Kidney glomerular epithelial cell (primary cell): ENCODE data around the gene CNOT6L.

ENCODE experiments used
- DNase-seq: peaks from one replicate; lab custom pipeline; 2025; lab: John Stamatoyannopoulos, UW

CNOT6L gene

DNA sequence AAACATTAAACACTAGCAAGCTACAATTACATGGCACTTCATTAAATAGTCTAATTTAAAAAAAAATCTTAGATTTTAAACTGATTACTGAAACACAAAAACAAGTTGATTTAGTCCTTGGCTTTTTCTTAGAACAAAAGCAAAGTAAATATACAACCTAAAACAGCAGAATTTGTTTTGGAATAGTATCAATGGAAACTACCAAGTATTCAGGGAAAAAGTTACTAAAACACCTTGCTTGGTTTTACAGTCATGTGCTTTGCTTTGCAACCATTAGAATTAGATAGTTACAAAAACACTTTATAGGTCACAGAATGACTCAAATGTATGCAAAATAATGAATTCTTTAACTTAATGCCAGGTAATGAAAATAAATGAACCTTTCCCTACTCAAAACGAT is 105.3 kb downstream of the CNOT6L start:
- no peak for DNase-seq

DNA sequence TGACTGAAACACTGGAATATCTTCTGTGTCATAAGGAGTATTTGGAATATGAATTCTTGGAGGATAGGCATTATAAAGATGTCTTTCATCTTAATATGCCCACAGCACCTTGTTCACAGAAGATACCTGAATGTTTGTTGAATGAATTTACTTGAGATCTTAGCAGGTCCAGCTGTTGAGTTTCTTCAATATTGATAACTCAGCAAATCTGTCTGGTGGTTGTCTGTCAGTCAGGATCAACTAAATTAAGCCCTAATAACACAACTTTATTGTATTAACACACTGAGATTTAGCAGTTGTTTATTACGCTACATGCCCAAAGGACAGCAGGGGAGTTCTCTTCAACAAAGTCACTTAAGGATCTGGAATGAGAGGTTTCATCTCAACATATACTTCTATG is 106.5 kb downstream of the CNOT6L start:
- DNase-seq = no peak

DNA sequence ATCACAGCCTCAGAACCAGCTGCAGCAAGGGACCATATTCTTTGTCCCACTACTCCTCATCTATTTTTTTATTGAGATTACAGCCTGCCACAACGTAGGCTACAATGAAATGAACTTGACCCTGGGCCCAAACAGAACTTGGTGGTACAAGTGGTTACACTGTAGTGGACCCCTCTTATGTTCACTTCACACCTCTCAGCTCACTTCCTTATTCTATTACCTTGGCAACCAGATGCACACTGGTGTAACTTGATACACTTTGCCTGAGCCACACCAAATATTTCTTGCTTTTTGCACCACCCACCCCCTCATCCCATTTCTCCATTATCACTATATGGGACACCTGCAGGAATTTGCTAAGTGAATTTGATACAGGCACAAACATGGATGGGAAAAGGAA is 107.7 kb downstream of the CNOT6L start:
- DNase-seq = no peak

DNA sequence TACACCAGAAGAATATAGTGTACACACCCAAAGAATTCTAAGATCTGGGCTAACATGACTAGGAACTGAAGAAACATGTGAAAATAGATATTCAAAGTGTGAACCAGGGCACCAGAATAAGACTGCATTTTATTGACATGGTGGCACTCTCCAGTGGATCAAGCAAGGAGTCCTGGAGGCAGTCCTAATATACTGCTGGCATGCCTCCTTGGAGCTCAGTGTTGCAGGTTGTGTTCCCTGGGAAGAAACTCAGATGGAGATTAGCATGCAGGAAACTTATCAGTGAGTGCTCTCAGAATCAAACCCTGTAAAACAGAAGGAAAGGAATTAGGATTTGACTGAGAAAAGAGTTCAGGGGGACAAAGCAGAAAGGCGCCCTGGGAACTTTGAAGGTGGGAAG is 108.5 kb downstream of the CNOT6L start:
- no peak for DNase-seq

DNA sequence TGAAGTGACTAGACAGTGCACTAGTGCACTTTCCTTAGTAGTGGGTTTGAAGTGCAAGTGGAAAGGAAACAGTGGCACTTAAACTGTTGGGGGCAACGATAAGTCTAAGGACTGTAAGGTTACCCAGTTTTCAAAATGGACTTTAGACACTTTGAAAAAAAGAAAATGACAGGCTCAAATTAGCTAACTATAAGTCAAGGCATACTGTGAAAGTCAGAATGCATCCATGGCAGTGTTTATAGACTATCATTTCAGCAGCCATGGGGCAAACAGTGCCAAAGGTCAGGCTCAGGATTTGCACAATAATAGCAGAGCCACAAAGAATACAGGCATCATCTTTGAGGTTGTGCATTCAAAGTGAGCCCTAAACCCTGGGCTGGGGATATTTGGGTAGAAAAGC is 109.1 kb downstream of the CNOT6L start:
- DNase-seq = no peak

DNA sequence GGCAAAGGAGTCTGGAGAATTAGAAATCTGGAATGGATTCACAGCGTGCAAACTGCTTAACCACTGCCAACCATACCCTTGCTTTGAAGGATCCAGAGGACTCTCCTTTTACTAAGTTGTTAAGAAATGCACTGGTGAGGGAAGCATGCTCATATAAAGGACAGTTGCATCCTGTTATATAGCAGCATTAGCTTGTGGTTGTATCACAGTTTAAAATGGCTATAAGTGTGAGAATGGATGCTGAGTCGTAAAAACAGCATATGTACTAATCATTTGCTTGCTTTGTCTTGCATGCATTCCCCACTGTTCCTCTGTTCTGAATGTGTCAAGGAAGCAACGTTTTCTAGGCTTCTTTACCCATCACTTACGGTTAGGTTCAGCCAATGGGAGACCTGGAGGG is 112.5 kb downstream of the CNOT6L start:
- DNase-seq = no peak

DNA sequence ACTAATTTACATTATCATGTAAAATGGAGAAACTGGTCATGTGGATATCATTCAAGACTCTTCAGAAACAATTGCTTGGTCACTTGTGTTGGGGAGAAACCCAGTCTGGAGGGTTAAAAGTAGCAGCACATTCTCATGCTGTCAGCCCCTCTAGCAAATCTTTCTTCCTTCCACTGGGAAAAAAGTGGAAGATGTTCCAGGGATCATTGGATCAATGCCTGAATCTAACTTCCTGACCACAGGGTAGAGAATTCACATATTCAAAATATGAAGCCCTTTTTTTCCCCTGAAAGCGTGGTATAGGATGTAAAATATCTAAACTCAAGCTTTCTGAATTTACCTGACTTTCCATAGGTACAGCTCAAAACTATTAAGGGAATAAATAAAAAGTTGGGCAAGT is 115.5 kb downstream of the CNOT6L start:
- DNase-seq = no peak

DNA sequence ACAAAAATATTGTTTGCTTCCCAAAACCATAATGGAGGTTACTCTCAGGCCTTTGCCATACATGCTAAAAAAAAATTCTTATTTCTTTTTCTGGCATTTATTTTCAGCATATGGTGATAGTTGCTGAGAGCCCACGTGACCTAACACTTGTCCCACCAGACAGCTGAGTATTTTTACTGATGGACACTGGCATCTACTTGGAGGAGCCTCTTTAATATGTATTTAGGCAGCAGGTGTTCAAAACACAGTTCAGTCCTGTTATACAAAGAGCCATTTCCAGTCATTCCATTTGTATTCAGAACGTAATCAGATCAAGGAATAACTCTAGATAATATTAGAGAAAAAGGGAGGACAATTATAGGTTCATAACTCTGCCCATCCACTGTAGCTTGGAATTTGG is 118.0 kb downstream of the CNOT6L start:
- no peak for DNase-seq

DNA sequence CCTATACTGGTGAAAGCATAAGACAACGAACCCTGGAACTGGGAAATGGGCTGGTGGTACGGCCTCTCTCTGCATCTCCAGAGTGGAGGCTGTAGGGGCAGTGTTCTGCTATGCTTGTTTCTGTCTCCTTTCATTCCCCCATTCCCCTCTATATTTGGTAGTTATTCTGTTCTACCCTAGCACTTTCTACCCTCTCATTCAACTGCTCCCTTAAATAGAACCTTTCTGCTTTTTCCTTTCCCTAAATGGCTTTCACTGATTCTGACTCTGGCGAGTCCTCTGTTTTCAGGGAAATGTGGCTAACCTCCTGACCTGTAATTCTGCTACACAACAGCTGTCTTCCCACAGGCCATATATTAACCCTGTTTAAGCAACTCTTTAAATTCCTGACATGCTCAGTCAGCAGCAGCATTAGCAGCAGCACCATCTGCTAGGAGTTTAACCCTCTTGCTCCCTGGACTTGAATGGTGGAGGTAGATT is 119.4 kb downstream of the CNOT6L start:
- peak; percentile 81 for DNase-seq

DNA sequence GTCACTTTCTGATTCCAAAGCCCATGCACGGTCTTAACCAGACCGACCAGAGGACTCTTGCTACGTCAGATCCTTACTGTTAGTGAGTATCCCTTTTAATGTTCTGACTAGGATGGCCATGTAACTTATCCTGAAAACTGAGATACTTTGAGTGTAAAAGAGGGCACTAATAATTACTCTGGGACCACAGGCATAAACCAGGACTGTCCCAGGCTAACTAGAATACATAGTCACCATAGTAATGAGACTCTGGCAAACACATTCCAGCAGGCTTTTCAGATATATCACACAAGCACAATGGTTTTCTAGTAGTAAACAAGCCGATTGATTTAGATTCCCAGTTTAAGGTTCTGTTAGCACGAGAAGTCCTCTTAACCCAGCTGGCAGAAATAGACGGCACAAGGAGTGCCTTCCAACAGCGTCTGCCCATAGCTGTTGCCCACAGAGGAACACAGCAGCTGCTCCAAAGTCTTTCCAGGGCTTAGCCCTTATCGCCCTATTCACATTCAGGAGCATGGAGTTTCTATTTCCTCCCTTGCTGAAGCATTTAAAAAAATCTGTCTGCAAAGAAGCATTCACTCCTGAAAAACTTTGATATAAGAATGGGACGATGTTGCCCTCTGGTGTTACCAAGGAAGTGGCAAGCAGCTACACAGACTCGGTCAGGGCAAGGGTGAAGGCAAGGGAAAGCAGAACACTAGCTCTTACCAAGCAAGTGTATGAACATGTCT is 121.1 kb downstream of the CNOT6L start:
- peak; percentile 71 for DNase-seq

DNA sequence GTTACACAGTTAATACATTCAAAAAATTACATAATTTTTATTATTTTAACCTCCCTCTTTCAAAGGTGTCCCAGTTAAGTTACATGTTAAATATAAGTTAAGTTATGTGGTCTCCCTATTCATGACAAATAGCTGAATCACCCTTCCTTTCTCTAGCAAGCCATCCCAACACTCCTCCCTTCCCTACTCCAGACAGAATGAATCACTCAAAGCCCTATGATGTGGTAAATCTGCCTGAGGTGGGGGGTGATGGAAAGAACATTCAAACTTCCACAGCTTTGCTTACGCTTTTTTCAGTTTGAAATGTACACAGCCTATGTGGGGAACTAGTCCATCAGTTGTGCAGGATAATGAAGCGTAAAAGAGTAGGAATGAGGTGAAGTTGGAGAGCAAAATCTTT is 123.4 kb downstream of the CNOT6L start:
- DNase-seq = peak; percentile 90

DNA sequence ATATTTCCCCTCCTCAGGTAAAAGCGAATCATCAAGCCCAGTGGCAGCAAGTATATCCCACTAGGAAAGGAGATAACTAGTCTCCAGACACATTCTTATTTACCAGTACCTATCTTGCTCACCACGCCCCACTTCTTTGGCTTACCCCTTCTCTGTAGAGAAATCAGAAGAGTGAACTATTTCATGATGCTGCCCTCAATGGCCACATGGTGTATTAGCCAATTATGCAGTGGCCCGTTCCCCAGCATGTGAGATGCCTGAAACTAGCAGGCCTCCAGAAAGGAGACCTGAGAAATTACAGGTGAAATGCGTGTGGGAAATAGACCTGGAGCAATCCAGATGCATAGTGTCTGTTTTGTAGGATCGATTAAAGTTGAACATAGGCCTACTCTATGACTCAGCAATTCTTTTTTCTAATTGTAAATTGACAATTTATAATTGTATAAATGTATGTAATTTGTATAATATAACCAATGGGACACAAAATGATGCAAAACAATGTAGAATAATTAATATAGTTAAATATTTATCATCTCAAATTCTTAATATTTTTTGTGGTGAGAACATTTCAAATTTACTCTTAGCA is 126.2 kb downstream of the CNOT6L start:
- no peak for DNase-seq

DNA sequence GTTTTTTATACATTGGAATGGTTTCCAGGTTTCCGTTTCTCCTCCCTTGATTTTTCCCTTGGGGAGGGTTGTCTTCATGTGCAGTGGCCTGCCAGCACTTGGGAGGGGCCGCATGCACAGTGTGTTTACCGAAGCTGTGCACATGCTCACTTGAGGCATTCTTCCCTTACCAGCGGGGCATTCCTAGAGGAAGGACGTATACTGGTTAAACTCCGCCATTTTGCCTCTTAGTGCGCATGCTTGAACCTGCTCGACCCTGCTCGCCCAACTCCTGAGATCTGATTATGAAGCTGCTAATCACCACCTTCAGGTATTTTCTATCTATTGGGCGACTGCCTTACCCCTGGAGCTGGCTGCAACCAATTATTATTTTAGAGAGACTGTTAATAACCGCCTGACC is 137.4 kb downstream of the CNOT6L start:
- no peak for DNase-seq

DNA sequence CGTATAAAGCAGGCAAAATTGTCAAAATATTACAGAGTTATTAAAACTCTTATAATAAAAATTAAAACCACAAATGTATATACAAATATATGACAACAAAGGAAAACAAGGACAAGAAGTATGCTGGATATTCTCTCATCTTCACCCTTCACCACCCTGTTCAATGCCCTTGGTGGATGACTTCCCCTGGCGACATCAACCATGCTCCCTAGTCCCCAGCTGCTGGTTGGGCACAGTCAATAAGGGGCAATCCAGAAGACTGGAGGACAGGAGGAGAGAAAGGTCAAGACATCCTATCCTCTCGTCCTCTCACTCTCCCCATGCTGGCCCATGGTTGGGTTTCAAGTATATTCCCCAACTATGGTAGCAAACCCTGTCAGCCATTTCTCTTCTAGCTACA is 142.3 kb downstream of the CNOT6L start:
- DNase-seq = no peak

DNA sequence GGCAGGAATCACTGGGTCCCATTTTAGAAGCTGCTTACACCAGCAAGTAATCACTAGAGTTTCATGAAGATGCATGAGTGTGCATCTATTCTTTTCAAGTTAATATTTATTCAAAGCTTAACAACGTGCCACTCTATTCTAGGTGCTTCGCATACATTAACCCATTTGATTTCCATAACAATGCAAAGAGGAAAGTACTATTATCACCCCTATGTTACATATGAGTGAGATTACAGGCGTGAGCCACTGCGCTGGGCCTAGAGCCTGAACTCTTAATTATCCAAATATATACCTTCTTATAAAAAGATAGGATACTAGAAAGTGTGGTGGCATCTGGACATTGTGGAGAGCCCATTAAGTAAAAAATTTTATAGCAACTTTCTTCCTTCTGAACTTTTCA is 148.1 kb downstream of the CNOT6L start:
- DNase-seq = no peak

DNA sequence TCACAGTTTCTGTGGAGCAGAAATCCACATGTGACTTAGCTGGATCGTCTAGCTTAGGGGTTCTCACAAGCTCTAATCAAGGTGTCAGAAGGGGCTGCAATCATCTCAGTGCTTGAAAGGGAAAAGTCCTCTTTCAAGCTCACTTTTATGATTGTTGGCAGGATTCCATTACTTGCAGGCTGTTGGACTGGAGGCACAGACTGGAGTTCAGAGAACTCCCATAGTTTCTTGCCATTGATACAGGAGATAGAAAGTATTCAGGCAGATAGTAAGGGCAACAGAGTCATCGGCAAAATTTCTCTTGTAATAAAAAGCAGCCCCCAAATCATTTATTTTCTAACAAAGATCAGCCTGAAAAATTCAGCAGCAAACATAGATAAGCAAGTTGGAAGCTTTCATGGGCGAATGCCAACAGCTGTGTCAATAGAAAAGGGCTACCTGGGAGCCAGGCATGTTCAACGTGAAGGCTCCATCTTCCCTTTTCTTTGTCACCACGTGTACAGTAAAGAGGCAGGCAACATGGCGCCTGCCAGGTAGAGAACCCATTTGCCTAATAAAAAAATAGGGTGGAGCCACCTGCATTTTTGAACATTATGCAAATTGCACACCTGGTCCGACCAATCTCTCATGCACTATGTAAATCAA is 149.1 kb downstream of the CNOT6L start:
- no peak for DNase-seq

DNA sequence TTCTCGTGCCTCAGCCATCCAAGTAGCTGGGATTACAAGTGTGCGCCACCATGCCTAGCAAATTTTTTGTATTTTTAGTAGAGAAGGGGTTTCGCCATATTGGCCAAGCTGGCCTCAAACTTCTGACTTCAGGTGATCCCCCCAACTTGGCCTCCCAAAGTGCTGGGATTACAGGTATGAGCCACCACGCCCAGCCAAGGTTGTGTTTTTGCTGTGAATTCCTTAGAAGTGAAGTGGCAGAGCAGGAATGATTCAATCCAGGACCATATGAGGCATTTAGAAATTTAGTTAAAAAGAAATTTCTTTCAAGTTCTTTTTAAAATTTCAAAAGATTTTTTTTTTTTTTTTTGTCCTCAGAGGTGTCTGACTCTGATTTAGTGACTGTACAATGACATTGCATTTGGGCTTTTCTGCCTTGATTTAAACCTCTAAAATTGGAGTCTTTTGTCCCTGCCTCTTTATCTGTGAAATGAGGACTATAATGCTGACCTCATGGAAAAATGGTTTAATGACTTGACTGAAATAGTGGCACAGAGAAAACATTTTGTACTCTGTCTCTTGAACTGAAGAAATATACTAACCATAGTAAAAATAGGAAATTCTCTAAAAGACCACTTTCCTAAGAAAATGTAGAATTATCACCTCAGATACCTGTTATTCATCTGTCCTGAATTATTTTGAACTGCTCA is 153.6 kb downstream of the CNOT6L start:
- no peak for DNase-seq
